Activated CD4-positive, CD25-positive, alpha-beta regulatory T cell treated with anti-CD3 and anti-CD28 coated beads, Interleukin-2, amount 50 U/mL, for 16 hours (primary cell): ENCODE data around the gene GTPBP6.
"Not testable (repeated sequence)": the region's sequence is repeated elsewhere in the genome, so short reads cannot be mapped to it uniquely, and the experiment has no call there.

Experiments
- DNase-seq: peaks from one replicate; pipeline ENCODE4 v3.0.0-alpha.2; 2020; ENCODE audit warnings: low read depth, low spot score

Gene GTPBP6

DNA sequence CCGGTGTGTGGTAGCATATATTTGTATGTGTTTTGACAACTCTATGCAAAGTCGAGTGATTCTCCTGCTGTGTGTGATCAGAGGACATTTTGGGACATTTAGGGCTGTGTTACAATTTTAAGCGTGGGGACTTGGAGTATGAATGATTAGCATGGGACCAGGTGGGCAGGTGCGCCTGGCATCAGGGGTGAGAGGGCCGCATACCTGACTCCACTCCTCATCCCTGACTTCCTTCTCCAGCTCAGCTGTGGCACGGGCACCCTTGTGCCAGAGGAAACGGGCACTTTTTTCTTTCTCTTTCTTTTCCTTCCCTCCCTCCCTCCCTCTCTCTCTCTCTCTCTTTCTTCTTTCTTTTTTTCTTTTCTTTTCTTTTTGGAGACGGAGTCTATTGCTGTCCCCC, 53.1 kb downstream of the GTPBP6 start:
- DNase-seq, result no peak

DNA sequence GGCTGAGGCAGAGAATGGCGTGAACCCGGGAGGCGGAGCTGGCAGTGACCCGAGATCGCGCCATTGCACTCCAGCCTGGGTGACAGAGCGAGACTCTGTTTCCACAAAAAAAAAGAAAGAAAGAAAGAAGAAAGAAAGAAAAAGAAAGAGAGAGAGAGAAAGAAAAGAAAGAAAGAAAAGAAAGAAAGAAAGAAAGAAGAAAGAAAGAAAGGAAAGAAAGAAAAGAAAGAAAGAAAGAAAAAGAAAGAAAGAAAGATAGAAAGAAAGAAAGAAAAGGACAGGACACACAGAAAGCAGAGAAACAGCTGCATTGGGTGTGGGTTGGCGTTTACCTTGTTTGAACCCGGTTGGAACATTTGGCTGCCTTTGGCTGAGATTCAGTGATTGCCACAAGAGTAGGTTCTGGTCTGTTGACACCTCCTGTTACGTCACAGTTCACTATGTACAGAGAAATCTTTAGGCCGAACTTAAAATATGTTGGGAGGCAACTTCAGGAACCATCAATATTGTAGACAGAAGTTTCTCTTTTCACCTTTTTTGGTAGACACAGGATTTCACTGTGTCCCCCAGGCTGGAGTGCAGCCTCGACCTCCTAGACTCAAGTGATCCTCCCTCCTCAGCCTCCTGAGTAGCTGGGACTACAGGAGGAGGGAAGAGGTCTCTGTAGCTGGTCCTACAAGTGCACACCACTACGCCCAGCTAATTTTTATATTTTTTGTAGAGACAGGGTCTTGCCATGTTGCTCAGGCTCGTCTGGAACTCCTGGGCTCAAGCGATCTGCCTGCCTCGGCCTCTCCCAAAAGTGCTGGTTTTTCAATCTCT, 53.8 kb downstream of the GTPBP6 start:
- no peak for DNase-seq

DNA sequence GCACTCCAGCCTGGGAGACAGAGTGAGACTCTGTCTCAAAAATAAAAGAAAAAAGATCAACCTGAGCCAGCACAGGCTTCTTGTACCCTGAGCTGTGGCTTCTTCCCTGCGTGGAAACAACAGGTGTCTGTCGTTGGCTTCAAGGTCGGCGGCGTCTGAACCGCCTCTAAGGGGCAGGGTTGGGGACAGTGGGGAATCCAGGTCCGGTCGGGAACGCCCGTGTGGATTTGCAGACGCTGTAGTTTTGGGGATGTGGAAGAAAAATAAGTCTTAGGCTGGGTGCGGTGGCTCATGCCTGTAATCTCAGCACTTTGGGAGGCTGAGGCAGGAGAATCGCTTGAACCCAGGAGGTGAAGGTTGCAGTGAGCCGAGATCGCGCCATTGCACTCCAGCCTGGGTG, 54.6 kb downstream of the GTPBP6 start:
- not testable (repeated sequence) for DNase-seq

DNA sequence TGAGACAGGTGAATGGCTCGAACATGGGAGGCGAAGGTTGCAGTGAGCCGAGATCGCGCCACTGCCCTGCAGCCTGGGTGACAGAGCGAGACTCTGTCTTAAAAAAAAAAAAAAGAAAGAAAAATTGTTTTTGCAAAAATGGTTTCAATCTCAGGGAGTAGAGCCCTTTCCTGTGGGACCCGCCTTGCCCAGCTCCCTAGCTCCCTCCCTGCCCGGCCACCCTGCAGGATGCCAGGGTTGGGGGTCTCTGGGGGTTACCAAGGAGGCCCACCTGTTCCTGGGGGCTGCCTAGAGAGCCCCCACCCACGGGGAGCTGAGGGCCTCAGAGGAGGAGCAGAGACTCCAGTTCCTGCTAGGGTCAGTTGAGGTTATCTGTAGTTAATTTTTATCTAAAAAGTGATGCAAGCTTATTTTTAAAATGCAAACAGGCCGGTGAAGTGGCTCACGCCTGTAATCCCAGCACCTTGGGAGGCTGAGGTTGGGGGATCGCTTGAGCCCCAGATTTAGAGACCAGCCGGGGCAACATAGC, 56.2 kb downstream of the GTPBP6 start:
- DNase-seq, result no peak

DNA sequence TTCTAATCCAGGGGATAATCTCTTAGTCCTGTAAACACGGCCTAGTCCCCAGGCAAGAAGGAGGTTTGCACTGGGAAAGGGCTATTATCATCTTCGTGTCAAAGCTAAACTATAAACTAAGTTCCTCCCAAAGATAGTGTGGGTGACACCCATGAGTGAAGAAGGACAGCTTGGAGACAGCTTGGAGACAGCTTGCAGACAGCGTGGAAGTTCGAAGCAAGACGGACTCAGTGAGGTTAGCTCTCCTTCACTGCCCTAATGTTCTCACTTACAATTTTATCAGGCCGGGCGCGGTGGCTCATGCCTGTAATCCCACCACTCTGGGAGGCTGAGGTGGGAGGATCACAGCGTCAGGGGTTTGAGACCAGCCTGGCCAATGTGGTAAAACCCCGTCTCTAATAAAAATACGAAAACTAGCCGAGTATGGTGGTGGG, 56.7 kb downstream of the GTPBP6 start:
- no peak for DNase-seq

DNA sequence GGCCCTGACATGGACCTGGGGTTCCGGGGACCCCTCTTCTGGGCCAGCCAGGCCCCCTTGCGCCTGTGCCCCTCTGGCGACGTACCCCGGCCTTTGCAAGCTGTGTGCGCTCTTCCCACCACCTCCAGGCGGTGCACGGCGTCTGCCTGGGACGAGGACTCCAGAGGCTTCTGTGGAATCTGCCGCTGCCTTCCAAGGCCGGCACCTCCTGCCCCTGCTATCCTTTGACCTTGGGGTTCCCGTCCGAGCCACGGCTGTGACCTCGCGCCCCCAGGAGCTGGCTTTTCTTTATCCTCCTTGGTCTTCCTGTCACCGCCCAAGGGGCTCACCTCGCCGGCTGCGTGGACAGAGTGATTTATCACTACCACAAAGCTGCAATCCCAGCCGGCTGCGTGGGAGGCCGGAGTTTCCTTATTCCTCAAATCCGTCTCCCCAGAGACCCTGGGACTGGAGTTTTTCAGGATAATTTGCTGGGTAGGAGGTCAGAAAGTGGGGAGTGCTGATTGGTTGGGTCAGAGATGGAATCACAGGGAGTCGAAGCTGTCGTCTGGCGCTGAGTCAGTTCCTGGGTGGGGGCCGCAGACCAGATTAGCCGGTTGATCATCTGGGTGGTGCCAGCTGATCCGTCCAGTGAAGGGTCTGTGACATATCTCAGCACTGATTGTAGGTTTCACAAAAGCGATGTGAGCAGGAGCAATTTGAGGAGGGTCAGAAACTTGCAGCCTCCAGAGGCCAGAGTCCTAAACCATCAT, 57.3 kb downstream of the GTPBP6 start:
- no peak for DNase-seq

DNA sequence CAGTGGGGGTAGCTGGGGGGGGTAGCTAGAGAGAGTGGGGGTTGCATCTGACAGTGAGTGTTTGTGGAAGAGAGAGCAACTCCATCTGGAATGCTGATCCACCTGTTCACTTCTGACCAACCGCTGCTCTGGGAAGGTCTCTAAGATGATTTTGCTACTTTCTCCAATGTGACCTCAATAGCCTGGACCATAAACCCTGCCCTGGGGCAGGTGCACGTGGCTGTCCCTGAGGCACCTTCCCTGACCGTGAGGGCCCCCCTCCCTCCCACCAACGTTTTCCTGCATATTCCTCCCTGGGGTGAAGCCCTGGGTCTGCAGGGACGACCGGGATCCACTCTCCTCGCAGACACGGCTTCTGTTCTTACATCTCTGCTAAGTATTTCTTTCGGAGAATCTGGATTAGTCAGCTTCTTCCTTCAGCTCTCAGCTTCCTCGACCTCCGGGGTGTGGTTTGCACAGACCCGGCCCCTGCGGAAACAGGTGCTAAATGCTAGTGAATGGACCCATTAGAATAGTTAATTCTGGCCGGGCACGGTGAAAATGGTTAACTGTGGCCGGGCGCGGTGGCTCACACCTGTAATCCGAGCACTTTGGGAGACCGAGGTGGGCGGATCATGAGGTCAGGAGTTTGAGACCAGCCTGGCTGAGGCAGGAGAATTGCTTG, 58.8 kb downstream of the GTPBP6 start:
- no peak for DNase-seq

DNA sequence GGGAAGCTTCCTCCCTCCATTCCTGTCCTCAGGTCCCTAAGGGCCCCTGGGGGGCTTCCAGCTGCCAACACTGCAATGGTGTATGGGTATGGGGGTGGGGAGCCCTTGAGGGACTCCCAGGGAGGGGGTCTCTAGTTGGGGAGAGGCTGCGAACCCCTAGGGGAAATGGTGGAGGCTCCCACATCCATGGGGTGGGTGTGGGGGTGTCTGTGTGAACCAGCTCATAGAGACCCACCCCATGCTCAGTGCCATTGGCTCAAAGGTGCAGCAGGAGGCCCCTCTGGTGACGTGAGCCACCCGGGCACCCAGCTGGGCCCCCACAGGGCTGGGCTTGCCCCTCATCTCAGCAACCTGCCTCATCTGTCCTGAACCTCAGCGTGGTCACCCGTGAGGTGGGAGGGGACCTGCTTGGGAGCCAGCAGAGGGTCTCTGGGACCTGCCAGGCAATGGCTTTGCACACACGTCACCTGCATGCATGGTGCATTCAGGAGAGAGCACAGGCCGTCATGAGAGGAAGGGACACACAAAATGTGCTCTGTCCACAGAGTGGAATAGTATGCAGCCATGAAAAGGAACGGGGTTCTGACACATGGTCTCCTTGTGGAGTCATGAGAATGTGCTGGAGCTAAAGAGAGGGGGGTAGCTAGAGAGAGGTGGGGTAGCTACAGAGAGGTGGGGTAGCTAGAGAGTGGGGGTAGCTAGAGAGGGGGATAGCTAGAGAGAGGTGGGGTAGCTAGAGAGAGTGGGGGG, 60.1 kb downstream of the GTPBP6 start:
- DNase-seq, result no peak

DNA sequence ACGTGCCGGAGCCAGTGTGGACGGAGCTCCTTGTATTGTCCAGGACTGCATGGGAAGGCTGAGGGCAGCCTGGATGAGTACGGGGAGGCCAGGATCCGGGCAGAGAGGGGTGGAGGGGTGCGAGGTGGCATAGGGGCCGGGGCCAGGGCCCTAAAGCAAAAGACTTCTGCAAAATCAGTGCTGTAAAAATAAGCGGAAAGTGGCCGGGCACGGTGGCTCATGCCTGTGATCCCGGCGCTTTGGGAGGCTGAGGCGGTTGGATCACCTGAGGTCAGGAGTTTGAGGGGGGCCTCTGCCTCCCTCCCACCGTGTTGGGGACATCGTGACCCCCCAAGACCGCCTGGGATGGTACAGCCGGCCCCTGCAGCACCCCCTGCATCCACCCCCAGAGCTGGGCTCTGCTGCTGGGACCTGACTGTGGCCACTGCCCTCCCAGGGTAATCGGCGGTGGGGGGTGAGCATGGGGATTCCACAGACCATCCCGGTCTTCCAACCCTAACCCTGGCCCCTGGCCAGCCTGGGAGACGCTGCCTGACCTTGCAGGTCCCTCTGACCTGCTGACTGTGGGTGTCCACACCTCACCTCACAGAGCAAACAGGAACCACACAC, 60.8 kb downstream of the GTPBP6 start:
- no peak for DNase-seq

DNA sequence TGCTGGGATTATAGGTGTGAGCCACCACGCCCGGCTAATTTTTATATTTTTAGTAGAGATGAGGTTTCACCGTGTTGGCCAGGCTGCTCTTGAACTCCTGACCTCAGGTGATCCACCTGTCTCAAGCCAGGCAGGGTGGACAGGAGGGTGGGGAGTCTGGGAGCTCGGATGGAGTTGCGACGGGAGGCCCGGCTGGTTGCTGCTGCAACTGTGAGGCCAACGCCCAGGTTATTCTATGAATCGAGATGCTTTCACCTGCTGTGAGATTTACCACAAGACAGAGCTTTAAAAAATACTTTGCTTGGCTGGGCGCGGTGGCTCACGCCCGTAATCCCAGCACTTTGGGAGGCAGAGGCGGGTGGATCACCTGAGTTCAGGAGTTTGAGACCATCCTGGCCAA, 61.5 kb downstream of the GTPBP6 start:
- DNase-seq, result not testable (repeated sequence)

DNA sequence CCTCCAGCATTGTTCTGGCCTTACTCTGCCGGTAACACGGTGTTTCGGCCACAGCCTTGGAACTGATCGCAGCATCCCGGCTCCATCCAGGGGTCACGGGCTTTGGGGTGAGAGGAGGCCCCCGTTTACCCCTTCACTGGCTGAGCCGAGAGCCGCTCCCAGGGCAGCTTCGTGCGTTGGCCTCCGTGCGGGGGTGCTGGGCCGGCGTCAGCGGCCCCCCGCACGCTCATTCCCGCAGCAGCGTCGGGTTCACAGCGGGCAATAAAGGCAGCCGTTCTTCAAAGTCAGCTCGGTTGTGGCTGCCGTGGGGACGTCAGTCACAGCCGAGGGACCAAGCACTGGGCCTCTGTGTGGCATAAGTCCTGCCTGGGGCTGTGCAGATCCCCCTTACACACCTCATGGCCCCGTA, 62.7 kb downstream of the GTPBP6 start:
- no peak for DNase-seq
